Nephron progenitor cell (in vitro differentiated cells): ENCODE data around the gene POGK.
A peak's percentile ranks its signal among the peaks of the same experiment; 100 is the strongest.

Source experiments
- DNase-seq: peaks from one replicate; pipeline ENCODE4 v3.0.0; 2021
- H3K27ac Mint-ChIP-seq: 2 replicates; pipeline ENCODE4 v1.8.0; 2021; ENCODE audit warnings: mild to moderate bottlenecking, moderate library complexity, mixed read lengths
- H3K27me3 Mint-ChIP-seq: 2 replicates; pipeline ENCODE4 v1.8.0; 2021; ENCODE audit warnings: mild to moderate bottlenecking, low read depth, mixed read lengths; ENCODE audit not compliant: poor library complexity
- H3K36me3 Mint-ChIP-seq: 2 replicates; pipeline ENCODE4 v1.8.0; 2021; ENCODE audit warnings: low read depth, mixed read lengths
- H3K4me1 Mint-ChIP-seq: 2 replicates; pipeline ENCODE4 v1.8.0; 2021; ENCODE audit warnings: mixed read lengths
- H3K4me3 Mint-ChIP-seq: 2 replicates; pipeline ENCODE4 v1.8.0; 2021; ENCODE audit warnings: mild to moderate bottlenecking, moderate library complexity, mixed read lengths
- H3K9me3 Mint-ChIP-seq: 2 replicates; pipeline ENCODE4 v1.8.0; 2021; ENCODE audit warnings: mild to moderate bottlenecking, moderate library complexity, mixed read lengths
- TF ChIP-seq, protein P1 (sequence below): fragments of 200-600 bp; sonication (generic); IDR thresholded peaks from 2 replicates; pipeline ENCODE4 v1.5.0; 2021; ENCODE audit warnings: antibody characterized with exemption

Gene POGK

DNA sequence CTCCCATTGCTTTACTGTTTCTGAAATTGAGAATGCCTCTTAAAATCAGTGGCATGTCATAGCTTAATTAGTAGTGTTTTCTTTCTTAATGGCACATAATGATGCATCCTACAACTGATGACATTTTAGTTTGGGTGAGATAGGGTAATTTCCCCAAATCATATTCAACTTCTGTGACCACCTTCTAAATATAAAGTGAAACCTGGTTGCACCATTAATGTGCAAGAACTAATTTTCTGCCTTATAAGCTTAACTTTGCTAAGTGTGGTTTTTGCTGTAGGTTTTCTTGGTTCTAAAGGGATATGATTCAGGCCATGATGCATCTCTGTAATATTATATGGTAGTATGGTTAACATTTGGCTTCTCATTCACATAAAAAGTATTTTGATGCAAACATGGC lies 8.9 kb downstream of the POGK start:
- Mint-ChIP-seq H3K27me3 (no peaks in the 10 kb centered on the region), H3K27ac (no peak overlapping the region), H3K36me3 (peaks cover 91% of the 10 kb centered on the region), H3K4me1 (peaks cover 17% of the 10 kb centered on the region), H3K9me3 (no peaks in the 10 kb centered on the region), H3K4me3 (no peak overlapping the region)
- TF ChIP-seq, protein P1, sequence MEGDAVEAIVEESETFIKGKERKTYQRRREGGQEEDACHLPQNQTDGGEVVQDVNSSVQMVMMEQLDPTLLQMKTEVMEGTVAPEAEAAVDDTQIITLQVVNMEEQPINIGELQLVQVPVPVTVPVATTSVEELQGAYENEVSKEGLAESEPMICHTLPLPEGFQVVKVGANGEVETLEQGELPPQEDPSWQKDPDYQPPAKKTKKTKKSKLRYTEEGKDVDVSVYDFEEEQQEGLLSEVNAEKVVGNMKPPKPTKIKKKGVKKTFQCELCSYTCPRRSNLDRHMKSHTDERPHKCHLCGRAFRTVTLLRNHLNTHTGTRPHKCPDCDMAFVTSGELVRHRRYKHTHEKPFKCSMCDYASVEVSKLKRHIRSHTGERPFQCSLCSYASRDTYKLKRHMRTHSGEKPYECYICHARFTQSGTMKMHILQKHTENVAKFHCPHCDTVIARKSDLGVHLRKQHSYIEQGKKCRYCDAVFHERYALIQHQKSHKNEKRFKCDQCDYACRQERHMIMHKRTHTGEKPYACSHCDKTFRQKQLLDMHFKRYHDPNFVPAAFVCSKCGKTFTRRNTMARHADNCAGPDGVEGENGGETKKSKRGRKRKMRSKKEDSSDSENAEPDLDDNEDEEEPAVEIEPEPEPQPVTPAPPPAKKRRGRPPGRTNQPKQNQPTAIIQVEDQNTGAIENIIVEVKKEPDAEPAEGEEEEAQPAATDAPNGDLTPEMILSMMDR = no peak
- no peak for DNase-seq

DNA sequence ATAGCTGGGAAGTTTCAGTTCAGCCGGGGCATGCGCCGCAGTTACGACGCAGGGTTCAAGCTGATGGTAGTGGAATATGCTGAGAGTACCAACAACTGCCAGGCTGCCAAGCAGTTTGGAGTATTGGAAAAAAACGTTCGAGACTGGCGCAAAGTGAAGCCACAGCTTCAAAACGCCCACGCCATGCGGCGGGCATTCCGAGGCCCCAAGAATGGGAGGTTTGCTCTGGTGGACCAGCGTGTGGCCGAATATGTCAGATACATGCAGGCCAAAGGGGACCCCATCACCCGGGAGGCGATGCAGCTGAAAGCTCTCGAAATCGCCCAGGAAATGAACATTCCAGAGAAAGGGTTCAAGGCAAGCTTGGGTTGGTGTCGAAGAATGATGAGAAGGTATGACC lies 9.9 kb downstream of the POGK start:
- TF ChIP-seq, protein P1 = no peak
- Mint-ChIP-seq H3K9me3 (no peaks in the 10 kb centered on the region), H3K36me3 (peaks cover 92% of the 10 kb centered on the region), H3K4me1 (peaks cover 7% of the 10 kb centered on the region), H3K27ac (no peak overlapping the region), H3K27me3 (no peaks in the 10 kb centered on the region), H3K4me3 (no peak overlapping the region)
- no peak for DNase-seq

DNA sequence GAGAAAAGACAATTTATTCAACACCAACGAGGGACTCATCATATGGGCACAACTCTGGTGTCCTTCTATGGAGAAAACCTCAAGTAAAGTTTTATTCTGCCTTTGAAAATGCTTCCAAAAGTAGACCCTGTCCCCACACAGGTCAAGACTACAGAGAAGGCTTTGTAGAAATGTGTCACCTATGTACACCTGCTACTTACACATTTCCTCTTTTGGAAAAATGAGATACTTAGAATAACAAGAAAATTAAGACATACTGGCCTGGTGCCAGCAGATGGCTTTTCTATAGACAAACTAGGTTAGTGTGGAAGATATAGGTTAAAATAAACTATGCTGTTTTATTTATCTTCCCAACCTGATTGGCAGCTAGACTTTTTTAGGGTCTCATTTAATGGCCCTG lies 13.6 kb downstream of the POGK start:
- DNase-seq = no peak
- Mint-ChIP-seq H3K36me3 (peaks cover 78% of the 10 kb centered on the region), H3K9me3 (no peaks in the 10 kb centered on the region), H3K27ac (no peak overlapping the region), H3K27me3 (no peaks in the 10 kb centered on the region), H3K4me1 (no peaks in the 10 kb centered on the region), H3K4me3 (no peak overlapping the region)
- TF ChIP-seq, protein P1 = no peak

DNA sequence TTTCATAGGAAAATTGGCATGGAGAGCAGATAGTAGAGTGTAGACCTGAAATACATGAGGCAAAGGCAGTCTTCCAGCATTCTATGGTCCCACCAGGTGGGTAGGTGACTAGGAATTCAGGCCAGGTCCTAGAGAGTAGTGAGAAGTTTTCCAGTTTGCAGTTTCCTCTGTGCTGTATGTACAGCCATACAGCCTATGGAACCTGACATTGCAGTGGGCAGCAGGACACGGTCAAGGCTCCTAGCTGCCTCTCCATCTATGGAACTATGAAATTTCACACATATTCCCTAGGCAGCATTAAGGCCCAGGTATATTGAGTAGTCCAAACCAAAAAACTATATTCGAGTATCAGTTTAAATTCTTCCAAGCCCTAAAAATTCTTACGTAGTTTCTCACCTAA lies 16.3 kb downstream of the POGK start:
- TF ChIP-seq, protein P1 = no peak
- H3K4me1 Mint-ChIP-seq = peaks cover 6% of the 10 kb centered on the region

DNA sequence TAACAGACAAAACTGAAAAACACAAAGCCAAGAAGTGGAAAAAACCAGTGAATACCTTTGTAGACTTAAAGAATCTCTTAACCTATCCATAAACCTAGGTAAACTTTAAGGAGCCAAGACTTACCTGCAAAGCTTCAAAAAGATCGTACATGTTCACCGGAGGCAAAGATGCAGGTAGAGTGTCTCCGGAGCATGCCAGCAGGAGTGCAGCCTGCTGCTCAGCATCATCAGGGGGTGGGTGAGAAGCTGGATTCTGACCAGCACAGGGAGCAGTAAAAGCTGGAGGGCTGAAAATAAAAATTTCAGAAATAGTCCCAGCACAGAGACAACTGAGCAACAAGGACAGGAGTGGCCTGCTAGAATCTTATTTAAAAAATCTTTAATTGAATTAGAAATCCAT lies 18.7 kb downstream of the POGK start:
- Mint-ChIP-seq H3K4me3 (no peak overlapping the region), H3K36me3 (peaks cover 66% of the 10 kb centered on the region), H3K27me3 (no peaks in the 10 kb centered on the region), H3K9me3 (no peaks in the 10 kb centered on the region), H3K4me1 (peaks cover 6% of the 10 kb centered on the region), H3K27ac (peak overlapping the region; percentile 85)
- DNase-seq = no peak
- TF ChIP-seq, protein P1 = no peak

More for the DNA sequence above, 16.3 kb downstream of the POGK start:
- H3K9me3 Mint-ChIP-seq = no peaks in the 10 kb centered on the region
- H3K27me3 Mint-ChIP-seq = no peaks in the 10 kb centered on the region
- H3K27ac Mint-ChIP-seq = no peak overlapping the region
- H3K36me3 Mint-ChIP-seq = peaks cover 67% of the 10 kb centered on the region
- DNase-seq = no peak
- no peak overlapping the region for H3K4me3 Mint-ChIP-seq

DNA sequence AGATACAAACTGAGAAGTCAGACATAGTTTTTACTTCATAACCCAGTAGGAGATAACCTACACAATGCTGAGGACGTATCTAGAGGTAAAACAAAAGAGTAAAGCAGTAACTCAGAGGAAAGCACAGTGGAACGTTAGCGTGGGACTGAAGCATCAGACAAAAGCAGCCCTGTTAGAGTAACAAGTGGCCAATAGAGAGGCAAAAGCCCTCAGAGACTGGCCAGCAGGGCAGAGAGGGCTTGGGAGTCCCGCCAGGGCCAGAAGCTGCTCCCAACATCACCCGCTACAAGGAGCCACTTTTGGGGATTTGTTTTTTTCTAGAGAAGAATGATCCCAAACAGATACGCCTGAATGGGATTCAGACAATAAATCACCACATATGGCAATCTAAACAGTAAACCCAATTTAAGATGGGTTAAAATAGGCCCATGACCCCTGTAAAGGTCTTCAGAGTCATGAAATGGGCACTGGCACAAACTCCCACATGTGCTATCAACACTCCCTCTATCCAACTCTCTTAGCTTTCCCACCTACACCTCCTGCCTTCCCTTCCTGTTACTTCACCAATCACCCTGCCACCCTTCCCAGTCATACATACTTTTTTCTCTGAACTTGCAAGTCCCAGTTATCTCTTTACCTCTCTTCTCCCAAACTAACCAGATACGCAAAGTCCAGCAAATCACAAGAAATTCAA lies 19.6 kb downstream of the POGK start:
- peak overlapping the region; percentile 64 for H3K27ac Mint-ChIP-seq

More for the DNA sequence above, 19.6 kb downstream of the POGK start:
- no peaks in the 10 kb centered on the region for H3K9me3 Mint-ChIP-seq
- no peak overlapping the region for H3K4me3 Mint-ChIP-seq
- DNase-seq = no peak
- H3K27me3 Mint-ChIP-seq = no peaks in the 10 kb centered on the region
- peaks cover 66% of the 10 kb centered on the region for H3K36me3 Mint-ChIP-seq
- TF ChIP-seq, protein P1 = no peak
- H3K4me1 Mint-ChIP-seq = peaks cover 6% of the 10 kb centered on the region
